ENCODE data around the gene ATP5F1D. TPM values are rescaled to one million over a fixed set of nuclear protein-coding genes. Genes with fewer than 3 reads are reported as not detected.

Gene ATP5F1D
- total and polyA plus RNA-seq, 2 of the 8 experiments (the other 6 are each of a cell fraction or from before 2014, with no cell fraction given) = 174 to 249 TPM

- TF ChIP-seq CBX5 (IDR thresholded peaks at IDR 0.05; ENCODE audit: low read depth, low read length) (no peak), YY1 (IDR thresholded peaks at IDR 0.05; ENCODE audit: low read depth, low read length) (no peak), SIX5 (IDR thresholded peaks at IDR 0.05; ENCODE audit: low read depth, low read length) (no peak), RAD21 (IDR thresholded peaks at IDR 0.05 in 1 of 2, conservative IDR thresholded peaks at IDR 0.05 in 1 of 2; ENCODE audit: low read depth in 2 of 2, low read length in 2 of 2) (no peak), BACH1 (IDR thresholded peaks at IDR 0.05; ENCODE audit: low read length) (no peak), SUZ12 (IDR thresholded peaks at IDR 0.05; ENCODE audit: low read length) (no peak), TAF1 (IDR thresholded peaks at IDR 0.05; ENCODE audit: low read depth, low read length) (no peak), SIN3A (conservative IDR thresholded peaks at IDR 0.05 in 1 of 2, IDR thresholded peaks at IDR 0.05 in 1 of 2; ENCODE audit: low read depth in 1 of 2, low read length in 2 of 2) (no peak), CEBPB (IDR thresholded peaks at IDR 0.05; ENCODE audit: low read depth, low read length) (no peak), ZNF274 (IDR thresholded peaks at IDR 0.05; ENCODE audit: borderline replicate concordance, extremely low read depth, low read length) (no peak)
Measured at GRCh38 chr19:1252821-1253513, 11.4 kb downstream of the ATP5F1D start (continued).

Measured in H1 (cell line).